RPMI7951 (cell line): ENCODE results near the gene EIF4G1. TPM values are rescaled to one million over a fixed set of nuclear protein-coding genes. Genes with fewer than 3 reads are reported as not detected.

Source experiments
- DNase-seq: peaks from one replicate; pipeline ENCODE4 v3.0.0-alpha.2; 2012; ENCODE audit warnings: low read depth
- total RNA-seq: library from RNA; depleted of rRNA; stranded (reverse); fragments of >200 nt; shearing (Covaris generic); gene quantifications from 2 replicates; pipeline ENCODE4 v1.2.3, GENCODE V29; 2014; rRNA removed

The EIF4G1 gene
- total RNA-seq, 1 experiment from 2014 or later = 173 TPM

DNA sequence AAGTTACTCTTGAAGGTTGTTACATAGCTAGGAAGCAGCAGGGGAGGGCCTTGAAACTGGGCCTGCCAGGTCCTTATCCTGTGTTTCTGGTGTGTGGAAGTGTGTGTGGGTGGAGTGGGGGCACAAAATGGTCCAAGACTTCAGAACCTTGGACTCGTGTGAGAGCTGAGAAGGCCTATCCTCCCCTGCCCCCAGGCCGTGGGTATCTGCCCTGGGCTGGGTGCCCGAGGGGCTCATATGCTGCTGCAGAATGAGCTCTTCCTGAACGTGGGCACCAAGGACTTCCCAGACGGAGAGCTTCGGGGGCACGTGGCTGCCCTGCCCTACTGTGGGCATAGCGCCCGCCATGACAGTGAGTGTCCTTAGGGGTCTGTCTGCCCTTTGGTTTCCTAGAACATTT, 69.9 kb downstream of the EIF4G1 start:
- DNase-seq = no peak

Other genes starting within 250 kb of the EIF4G1 start
- gene HTR3E, start 217.5 kb upstream of the EIF4G1 start, total RNA-seq = not detected in 2 replicates
- 42.1 and 52.0 TPM in 2 replicates for gene EIF2B5, start 179.2 kb upstream of the EIF4G1 start, total RNA-seq
- 21.9 and 27.8 TPM in 2 replicates for gene DVL3, start 159.2 kb upstream of the EIF4G1 start, total RNA-seq
- 699 and 754 TPM in 2 replicates for gene AP2M1, start 139.8 kb upstream of the EIF4G1 start, total RNA-seq
- 27.2 and 33.4 TPM in 2 replicates for gene ABCF3, start 128.4 kb upstream of the EIF4G1 start, total RNA-seq
- not detected in 2 replicates for gene VWA5B2, start 85.0 kb upstream of the EIF4G1 start, total RNA-seq
- 67.0 and 71.2 TPM in 2 replicates for gene ALG3, start 65.6 kb upstream of the EIF4G1 start, total RNA-seq
- 7.3 and 9.6 TPM in 2 replicates for gene EEF1AKMT4, start 64.9 kb upstream of the EIF4G1 start, total RNA-seq
- 0.29 and 0.96 TPM in 2 replicates for gene CAMK2N2, start 53.1 kb upstream of the EIF4G1 start, total RNA-seq
- gene ECE2, start 38.6 kb upstream of the EIF4G1 start, total RNA-seq = not detected in 2 replicates
- gene PSMD2, start 15.4 kb upstream of the EIF4G1 start, total RNA-seq = 542 and 803 TPM in 2 replicates
- 10.6 and 12.0 TPM in 2 replicates for gene FAM131A, start 23.0 kb downstream of the EIF4G1 start, total RNA-seq
- gene CLCN2, start 47.0 kb downstream of the EIF4G1 start, total RNA-seq = 3.0 and 6.3 TPM in 2 replicates
- gene POLR2H, start 47.1 kb downstream of the EIF4G1 start, total RNA-seq = 146 and 181 TPM in 2 replicates
- gene THPO, start 63.6 kb downstream of the EIF4G1 start, total RNA-seq = not detected in 2 replicates
- not detected in 2 replicates for gene CHRD, start 65.4 kb downstream of the EIF4G1 start, total RNA-seq
- gene EPHB3, start 247.2 kb downstream of the EIF4G1 start, total RNA-seq = 4.0 and 5.5 TPM in 2 replicates